Measurements from ENCODE around the gene NFKB2.
A peak's percentile ranks its signal among the peaks of the same experiment; 100 is the strongest.

Gene NFKB2

DNA sequence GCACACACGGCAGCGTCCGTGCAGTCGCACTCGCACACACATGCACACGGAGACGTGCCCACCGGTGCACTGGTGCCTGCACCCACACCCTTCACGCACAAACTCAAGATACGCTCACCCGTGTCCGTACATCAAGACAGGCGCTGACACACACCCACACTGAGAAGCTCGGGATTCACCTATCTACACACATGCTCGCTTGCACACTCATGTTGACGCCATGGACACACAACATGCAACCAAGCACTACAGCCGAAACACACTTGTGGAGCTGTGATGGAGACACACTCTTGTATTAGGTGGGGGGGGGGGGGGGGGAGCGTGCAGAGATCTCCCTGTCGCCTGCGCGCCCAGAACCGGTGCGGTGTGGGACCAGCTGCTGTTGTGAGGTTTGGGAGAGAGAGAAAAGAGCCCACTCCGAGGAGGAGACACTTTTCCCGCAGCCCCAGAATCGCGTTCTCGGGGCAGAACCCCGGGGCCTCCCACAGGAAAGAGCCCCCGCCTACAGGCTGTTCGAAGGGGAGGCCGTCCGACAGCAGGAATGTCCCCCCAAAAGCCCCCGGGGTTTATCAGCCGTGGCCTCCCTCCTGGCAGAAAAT, 605 bp upstream of the NFKB2 start:
- peak; percentile 59 to 68 for DNase-seq

GRCh38 chr10:102396317-102396650, 779 bp downstream of the NFKB2 start:
- no peak for DNase-seq

GRCh38 chr10:102396730-102397151, 1.2 kb downstream of the NFKB2 start:
- DNase-seq: no peak

DNA sequence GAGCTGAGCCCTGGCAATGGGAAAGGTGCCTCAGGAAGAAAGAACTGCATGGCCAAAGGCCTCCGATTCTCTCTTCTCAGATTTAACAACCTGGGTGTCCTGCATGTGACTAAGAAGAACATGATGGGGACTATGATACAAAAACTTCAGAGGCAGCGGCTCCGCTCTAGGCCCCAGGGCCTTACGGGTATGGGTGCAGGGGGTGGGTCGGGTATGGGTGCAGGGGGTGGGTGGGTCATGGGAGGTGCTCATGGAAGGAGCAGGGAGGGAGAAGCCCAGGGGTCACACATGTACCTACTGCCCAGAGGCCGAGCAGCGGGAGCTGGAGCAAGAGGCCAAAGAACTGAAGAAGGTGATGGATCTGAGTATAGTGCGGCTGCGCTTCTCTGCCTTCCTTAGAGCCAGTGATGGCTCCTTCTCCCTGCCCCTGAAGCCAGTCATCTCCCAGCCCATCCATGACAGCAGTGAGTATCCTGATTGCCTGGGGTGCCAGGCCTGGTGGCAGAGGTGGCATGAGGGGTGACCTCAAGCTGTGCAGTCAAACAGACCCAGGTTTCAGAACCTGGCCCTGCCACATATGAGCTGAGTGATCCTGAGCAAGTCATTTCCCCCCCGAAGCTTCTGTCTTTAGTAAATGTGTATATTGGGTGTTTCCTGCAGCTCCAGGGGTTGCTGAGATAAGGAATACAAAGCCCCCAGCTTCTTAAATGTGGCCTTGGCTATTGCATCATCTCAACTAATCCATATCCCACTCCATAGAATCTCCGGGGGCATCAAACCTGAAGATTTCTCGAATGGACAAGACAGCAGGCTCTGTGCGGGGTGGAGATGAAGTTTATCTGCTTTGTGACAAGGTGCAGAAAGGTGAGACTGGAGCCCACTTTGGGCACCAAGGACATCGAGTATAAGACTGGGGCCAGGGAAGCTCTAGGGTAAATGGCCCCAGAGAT, 2.0 kb downstream of the NFKB2 start:
- DNase-seq: no peak

GRCh38 chr10:102398172-102399020, 2.9 kb downstream of the NFKB2 start:
- DNase-seq: no peak

GRCh38 chr10:102399217-102400021, 3.9 kb downstream of the NFKB2 start:
- DNase-seq: peak; percentile 88 to 90

DNA sequence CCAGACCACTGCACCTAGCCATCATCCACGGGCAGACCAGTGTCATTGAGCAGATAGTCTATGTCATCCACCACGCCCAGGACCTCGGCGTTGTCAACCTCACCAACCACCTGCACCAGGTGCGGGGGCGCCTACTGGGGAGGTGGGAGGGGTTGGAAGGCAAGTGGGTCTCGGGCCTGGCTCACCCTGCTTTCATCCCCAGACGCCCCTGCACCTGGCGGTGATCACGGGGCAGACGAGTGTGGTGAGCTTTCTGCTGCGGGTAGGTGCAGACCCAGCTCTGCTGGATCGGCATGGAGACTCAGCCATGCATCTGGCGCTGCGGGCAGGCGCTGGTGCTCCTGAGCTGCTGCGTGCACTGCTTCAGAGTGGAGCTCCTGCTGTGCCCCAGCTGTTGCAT, 4.6 kb downstream of the NFKB2 start:
- no peak for DNase-seq

DNA sequence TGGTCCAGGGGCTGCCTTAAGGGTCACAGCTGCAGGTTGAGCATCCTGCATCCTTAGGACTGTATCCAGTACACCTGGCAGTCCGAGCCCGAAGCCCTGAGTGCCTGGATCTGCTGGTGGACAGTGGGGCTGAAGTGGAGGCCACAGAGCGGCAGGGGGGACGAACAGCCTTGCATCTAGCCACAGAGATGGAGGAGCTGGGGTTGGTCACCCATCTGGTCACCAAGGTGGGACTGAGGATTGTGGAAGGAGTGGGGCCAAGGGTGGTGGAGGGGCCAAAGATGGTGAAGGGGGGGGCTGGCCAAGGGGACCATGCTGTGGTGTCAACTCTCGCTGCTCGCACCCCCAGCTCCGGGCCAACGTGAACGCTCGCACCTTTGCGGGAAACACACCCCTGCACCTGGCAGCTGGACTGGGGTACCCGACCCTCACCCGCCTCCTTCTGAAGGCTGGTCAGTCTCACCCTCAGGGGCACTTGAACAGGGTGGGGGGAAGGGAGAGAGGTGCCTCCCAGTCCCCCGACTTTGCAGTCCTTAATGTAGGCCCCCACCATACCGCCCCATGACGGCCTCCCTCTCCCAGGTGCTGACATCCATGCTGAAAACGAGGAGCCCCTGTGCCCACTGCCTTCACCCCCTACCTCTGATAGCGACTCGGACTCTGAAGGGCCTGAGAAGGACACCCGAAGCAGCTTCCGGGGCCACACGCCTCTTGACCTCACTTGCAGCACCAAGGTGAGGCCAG, 5.3 kb downstream of the NFKB2 start:
- DNase-seq: no peak

- DNase-seq: no peak
These were observed 5.8 kb downstream of the NFKB2 start for GRCh38 chr10:102401342-102401654.

GRCh38 chr10:102401735-102402511, 6.4 kb downstream of the NFKB2 start:
- DNase-seq: no peak

GRCh38 chr10:102402512-102402896, 7.0 kb downstream of the NFKB2 start:
- DNase-seq: no peak

- DNase-seq: no peak
These were observed 7.6 kb downstream of the NFKB2 start for GRCh38 chr10:102403115-102403514.

GRCh38 chr10:102404361-102405107, 9.0 kb downstream of the NFKB2 start:
- DNase-seq: no peak

DNA sequence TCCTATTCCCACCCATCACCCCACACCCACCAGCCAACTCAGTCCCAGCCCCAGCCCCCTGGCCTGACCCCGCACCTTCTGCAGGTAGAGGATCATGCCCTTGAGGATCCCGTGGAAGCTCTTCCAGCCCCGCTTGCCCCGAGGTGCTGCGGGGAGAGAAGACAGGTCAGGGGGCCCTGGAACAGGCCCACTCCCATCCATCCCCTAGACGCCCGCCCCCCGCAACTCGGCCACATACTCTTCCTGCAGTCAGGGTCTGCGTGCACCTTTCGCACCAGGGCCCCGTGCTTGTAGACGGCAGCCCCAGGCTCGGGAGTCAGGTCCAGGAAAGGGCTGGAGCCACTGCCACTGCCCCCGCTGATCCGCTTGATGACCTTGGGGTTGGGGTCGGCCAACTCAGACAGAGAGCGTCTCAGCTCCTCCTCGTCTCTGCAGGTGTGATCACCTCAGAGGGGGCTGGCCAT, 9.6 kb downstream of the NFKB2 start:
- DNase-seq: no peak

- DNase-seq: no peak
These were observed 10.1 kb downstream of the NFKB2 start for GRCh38 chr10:102405632-102406031.

GRCh38 chr10:102406815-102407214, 11.3 kb downstream of the NFKB2 start:
- DNase-seq: no peak

DNA sequence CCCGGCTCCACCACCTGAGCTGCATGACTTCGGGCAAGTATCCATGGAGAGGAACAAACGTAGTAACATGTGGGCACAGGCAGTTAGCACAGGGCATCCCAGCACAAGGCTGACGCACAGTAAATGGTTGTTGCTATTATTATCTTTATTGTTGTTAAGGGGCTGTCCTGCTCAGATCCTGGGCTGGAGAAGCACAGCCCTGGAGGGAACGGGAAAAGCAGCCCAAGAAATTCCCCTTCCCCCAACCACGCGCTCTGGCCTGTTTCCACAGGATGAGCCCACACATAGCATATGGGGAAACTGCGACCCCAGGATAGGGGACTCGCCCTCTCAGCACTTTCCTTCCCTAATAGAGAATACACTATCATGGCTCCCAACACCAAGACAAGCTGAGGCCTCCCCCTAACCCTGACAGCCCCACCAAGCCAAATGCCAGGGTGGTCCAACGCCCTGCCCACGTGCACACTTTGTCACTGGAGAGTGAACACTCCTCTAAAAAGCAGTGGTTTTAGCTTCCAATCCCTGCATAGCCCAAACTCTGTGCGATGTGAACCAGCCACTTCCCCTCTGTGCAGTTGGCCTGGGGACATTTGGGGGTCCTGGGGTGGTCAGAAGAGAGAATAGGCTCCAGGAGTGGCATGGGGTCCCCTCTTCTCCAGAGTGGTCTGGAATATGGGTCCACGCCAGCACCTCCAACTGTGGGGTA, 12.1 kb downstream of the NFKB2 start:
- DNase-seq: no peak

DNA sequence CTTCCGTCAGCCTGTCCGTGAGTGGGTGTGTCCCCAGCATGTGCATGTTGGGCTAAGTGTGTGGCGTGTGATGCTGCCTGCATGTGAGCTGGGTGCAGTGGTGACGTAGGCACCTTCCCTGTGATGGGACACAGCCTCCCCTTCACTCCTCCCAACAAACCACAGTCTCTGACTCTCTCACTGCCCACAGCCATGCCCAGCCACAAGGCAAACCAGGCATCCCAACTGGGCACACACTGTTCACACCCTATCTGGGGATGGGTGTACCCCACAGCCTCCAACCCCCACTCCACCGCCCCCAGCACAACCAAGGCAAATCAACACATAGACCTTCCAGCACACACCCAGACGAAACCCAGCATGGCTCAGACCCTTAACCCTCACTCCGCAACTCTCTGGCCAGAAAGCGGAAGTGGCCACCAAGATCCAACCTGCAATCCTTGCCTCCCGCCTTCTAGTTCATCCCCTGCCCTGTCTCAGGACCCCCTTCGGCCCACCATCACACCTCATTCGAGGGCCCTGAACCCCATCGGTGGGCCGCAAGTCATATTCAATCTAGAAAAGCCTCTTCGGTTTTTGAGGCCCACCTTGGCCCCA, 12.7 kb downstream of the NFKB2 start:
- DNase-seq: no peak

Measured in activated CD4-positive, alpha-beta T cell treated with anti-CD3 and anti-CD28 coated beads, Interleukin-2, amount 50 U/mL, for 48 hours (primary cell).